ENCODE results near the gene SPAAR.
A peak's percentile ranks its signal among the peaks of the same experiment; 100 is the strongest.
"Not testable (repeated sequence)": the region's sequence is repeated elsewhere in the genome, so short reads cannot be mapped to it uniquely, and the experiment has no call there.

SPAAR gene

DNA sequence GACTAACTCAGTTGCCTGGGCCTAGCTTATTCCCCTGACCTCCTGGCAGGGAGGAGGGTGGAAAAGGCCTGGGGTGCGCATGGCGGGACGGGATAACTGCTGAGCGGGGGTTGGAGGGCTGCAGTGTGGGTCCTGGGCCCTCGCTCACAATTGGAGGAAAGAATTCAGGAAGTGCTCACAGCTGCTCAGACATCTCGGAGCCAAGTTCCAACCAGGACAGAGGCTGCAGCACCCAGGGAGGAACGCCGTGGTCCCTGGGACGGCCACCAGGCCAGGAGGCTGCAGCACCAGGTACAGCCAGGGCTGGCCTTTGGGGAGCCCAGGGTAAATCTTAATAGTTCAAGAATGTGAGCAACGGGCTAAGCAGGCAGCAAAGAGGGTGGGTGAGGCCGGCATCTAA lies at the start of gene SPAAR:
TSS of gene SPAAR (plus strand) at position 217 of the 400 bp plus-strand sequence. CDS start 974 bp downstream, outside the sequence.
- DNase-seq: peak; percentile 51

DNA sequence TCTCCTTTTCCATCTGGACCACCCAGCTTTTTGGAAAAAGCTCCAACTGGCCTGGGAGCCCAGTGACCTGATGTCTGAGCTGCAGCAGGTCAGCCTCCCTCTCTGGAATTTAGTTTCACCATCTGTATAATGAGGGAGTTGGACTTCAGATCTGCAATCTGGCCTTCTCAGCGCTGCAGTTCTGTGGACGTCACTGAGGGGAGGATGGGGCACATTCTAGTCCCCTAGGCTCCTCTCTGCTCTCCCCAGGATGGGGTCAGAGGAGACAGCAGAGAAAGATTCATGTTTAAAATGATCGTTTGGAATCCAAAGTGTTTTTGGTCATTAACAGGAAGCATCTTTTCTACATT lies 49.3 kb upstream of the SPAAR start:
- DNase-seq: no peak

GRCh38 chr9:35861161-35861897 lies 48.0 kb upstream of the SPAAR start:
- no peak for DNase-seq

DNA sequence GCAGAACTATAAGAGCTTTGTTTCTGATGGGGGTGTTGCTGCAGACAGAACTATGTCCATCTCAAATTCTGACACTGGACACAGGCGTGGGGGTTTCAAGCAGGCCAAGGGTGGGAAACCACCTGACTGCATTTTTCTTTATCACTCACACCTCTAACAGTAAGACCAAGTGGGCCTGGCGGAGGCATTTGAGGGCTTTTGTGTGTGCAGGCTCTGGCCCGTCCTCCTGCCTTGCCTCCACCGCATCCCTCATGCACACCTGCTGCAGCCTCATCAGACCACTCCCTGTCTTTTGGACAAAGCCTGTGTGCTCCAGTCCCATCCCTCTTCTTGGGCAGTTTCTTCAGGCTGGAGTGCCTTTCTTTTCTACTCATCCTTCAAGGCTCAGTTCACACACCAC lies 47.0 kb upstream of the SPAAR start:
- DNase-seq: no peak

- no peak for DNase-seq
Measured at GRCh38 chr9:35863583-35863982, 45.7 kb upstream of the SPAAR start.

DNA sequence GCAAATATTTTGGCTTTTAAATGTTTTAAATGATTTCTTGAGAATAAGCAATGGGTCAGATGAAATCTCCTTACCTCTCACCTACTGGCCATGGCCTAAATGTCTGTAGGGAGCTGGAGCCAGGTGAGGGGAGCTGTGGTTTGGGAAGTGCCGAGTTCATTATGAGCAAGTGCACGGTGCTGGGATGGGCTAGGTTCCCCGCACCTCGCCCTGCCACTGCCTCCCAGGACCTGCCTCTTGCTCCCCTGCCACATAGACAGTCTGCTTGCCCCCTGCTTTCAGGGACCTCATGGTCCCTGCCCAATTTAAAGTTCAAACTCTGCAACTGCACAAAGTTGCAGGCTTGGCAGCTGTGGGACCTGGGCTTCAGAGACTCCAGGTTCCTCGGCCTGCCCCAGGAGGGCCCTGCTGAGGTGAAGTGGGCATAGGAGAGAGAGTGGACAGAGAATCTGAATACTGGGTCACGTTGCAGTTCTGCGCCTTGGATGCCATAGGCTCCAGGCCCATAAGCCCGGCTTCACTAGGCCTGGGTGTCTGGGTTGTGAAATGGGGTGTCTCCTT lies 44.5 kb upstream of the SPAAR start:
- DNase-seq: no peak

DNA sequence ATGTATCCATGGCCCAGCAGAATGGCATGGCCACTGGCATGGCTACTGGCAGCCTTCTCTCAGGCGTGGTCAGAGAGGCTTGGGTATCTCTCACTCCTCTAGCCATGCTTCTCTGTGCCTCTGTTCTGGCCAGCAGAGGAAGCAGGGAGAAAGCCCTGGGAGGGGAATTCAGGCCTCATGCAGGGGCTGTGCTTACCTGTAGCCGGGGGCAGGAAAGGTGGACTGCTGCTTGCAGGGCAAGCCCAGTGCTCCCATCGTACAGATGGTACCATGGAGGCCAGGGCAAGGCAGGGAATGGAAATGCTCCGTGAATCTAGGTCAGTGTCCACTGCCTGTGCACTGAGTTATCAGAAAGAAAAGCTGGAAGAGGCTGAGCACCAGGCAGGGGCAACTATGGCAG lies 41.8 kb upstream of the SPAAR start:
- no peak for DNase-seq

GRCh38 chr9:35868933-35869332 lies 40.4 kb upstream of the SPAAR start:
- DNase-seq: no peak

- no peak for DNase-seq
Measured at GRCh38 chr9:35869621-35870216, 39.6 kb upstream of the SPAAR start.

DNA sequence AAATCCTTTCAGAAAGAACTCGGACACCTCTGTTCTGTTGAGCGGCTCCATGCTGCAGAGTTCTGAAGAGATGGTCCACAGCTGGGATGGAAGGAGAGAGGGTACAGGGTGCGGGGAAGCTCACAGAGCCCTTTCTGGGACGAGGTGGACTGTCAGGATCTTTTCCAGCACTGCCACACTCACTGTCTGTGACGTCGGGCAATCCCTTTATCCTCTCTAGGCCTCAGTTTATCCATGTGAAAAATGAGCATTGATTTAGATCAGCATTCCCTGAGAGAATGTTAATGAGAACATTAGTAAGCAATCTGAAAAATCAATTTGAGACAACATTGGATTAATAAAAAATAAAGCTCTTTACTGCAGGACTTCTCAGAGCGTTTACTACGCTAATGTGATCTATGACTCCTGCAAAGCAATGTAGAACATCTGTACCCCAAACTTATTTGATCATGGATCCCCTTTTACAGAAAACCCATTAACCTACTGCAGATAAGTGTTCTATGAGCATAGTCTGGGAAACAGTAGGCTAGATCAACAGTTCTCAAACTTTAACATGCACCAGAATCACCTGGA lies 38.9 kb upstream of the SPAAR start, which contains the start of gene OR13J1:
TSS of gene OR13J1 (minus strand) at position 51 of the 573 bp plus-strand sequence. CDS start at position 51, 0 bp downstream.
- no peak for DNase-seq

GRCh38 chr9:35871545-35871944 lies 37.7 kb upstream of the SPAAR start:
- no peak for DNase-seq

DNA sequence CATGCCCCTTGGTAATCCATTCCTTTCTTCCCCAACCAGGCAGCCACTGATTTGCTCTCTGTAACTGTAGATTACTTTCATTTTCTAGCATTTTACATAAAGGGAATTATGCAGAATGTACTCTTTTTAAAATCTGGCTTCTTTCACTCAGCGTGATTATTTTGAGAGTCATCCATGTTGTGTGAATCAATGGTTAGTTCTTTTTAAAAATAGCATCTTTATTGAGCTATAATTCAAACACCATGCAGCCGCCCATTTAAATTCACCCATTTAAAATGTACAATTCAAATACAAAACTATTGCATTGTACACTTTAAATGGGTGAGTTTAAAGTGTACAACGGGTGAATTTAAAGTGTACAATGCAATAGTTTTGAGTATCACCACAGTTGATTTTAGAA lies 36.8 kb upstream of the SPAAR start:
- DNase-seq: no peak

DNA sequence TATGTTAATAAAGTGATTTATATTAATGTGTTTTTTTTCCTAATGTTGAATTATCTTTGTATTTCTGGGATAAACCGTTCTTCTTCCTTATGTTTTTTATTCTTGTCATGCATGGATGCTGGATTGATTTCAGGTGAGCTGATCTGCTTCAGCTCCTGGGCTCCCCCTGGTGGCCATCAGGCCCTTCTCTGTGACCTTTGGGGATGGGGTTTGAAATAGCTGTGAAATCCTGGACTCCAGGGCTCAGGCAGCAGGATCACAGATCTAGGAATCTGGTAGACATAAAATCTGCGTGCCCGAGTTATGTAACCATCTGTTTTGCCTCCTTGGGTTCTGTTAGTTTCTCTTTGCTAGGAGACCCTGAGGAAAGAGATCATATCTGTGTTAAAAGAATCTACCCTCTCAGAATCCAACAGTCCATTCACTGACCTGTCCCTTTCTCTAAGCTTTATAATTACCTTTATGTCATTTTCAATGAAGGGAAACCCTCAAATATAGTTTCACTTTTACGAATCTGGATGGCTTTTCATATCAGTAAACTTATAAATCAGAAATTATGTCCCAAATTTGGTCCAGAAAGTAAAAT lies 26.9 kb upstream of the SPAAR start:
- DNase-seq: peak; percentile 85

DNA sequence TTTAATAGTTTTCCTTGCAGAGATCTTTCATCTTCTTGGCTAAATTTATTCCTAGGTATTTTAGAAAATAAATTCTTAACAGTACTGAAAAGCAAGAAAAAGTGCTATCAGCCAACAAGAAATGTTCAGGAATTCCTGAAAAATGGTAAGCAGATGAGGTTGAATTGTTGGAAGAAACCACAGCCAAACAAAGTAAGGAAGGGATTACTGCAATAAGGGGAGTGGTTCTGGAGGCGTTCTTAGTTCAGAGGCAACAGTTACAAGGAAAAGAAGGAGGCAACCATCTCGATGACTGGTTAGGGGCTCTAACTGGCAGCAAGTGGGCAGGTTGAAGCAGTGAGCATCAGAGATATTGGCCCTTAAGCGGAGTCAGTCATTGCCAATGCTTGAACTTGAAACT lies 26.3 kb upstream of the SPAAR start:
- DNase-seq: no peak

GRCh38 chr9:35884908-35885307 lies 24.4 kb upstream of the SPAAR start:
- not testable (repeated sequence) for DNase-seq

GRCh38 chr9:35891646-35892045 lies 17.6 kb upstream of the SPAAR start:
- no peak for DNase-seq

DNA sequence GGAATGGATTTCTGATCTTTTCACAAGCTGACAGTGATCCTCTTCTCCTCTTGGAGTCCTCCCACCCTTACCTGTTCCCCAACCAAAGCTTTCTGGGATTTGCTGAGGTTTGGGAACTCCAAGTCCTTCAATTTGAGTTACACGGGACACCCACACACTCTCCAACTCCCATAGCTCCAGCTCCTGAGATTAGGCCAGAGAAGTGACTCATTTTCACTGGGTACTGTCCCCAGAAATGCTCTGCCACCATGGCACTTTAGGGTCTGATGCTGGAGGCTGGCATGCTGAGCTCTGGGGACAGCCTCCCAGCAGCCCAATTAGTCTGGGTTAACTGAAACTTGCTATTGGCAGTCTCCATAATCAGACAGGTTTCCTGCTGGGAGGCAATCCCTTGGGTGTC lies 17.2 kb upstream of the SPAAR start:
- no peak for DNase-seq

DNA sequence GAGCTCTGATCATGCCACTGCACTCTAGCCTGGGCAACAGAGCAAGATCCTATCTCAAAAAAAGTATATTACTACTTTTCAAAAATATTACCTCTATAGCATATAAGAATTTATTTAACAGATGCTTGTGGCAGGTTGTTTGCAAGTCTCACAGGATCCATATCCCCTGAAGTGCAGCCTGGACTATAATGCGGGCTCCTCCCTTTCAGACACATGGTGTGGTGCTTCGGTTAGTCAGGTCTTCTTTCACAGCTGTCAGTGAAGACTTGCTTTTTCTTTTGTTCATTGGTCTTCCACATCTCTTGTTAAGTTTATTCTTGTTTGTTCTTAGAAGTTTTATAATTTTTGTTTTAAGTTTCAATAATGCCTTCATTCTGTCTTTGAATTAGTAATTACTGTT lies 12.7 kb upstream of the SPAAR start:
- DNase-seq: no peak

GRCh38 chr9:35897376-35898099 lies 11.8 kb upstream of the SPAAR start:
- DNase-seq: not testable (repeated sequence)

DNA sequence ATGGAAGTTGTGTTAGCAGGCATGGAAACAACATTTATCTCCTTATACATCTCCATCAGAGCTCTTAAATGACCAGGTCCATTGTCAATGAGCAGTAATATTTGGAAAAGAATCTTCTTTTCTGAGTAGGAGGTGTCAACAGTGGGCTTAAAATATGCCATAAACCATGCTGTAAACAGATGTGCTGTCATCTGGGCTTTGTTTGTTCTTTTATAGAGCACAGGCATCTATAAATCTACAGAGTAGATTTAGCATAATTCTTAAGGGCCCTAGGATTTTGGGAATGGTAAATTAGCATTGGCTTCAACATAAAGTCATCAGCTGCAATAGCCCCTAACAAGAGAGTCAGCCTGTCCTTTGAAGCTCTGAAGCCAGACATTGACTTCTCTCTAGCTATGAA lies 11.0 kb upstream of the SPAAR start:
- no peak for DNase-seq

GRCh38 chr9:35899021-35899420 lies 10.3 kb upstream of the SPAAR start:
- no peak for DNase-seq

DNA sequence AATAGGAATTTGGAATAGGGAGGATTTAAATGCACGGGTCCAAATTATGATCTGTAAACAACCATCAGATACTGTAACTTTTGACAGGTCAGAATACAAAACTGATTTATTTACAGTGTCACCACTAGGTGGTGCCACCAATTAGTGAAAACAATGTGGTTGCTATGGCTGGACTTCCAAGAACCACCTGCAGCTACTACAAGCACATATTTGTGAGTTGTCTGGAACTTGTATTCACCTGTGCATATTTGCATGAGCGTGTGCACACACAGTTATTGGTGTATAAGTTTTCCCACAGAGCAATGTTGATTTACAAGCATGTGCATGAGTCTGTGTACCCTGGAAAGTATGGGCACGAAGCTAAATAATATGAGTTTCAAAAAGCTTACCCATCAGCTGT lies 6.2 kb upstream of the SPAAR start:
- DNase-seq: peak; percentile 61

DNA sequence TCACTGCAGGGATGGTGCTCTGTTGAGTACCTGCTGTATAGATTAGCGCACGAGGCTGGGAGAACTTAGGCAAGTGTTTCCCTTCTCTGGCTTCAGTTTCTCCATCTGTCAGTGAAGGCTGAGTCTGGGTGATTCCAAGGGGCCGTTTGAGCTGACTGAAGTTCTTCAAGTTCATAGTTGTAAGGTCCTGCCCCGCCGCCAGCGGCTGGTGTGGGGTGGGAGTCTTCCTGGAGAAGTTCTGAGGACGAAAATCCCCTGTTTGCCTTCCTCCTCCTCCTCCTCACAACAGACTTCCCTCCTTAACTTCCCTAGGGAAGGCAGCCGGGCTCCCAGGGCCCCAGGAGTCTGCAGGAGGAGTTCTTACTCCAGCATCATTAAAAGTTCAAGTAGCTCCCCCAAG lies 5.0 kb upstream of the SPAAR start:
- no peak for DNase-seq

All from islet precursor cell (in vitro differentiated cells).